IMR-90 (cell line): Measurements from ENCODE around the gene NKPD1. TPM values are rescaled to one million over a fixed set of nuclear protein-coding genes. Genes with fewer than 3 reads are reported as not detected.

Experiments
- ATAC-seq: fragments of 200-7000 bp; cut with Tn5 transposase; 2 replicates; pipeline ENCODE4 v1.9.1; 2020; ENCODE audit warnings: low read depth, mild to moderate bottlenecking, moderate library complexity
- BruUV-seq: library from RNA; stranded (reverse); fragments of 400-500 nt; replicated peaks from 2 replicates; lab custom pipeline; 2021; lab: Mats Ljungman, UMichigan
- CTCF ChIA-PET: fragments of 300-600 bp; formaldehyde crosslinking; extraction: SDS; loops from one replicate; lab custom pipeline; 2021; ENCODE audit warnings: antibody characterized with exemption; lab: Yijun Ruan, JAX
- POLR2A ChIA-PET: fragments of 300-600 bp; sonication (Branson Sonifier 250); formaldehyde crosslinking; loops from one replicate; lab custom pipeline; 2022; ENCODE audit warnings: antibody characterized with exemption; ENCODE audit not compliant: unreplicated experiment; lab: Charles Lee
- DNase-seq: peaks from one replicate; pipeline ENCODE4 v3.0.0; 2013
- H2AFZ ChIP-seq: replicated peaks from 2 replicates; pipeline ENCODE3; 2013; ENCODE audit warnings: low read length, mild to moderate bottlenecking; ENCODE audit not compliant: poor library complexity
- H2AK5ac ChIP-seq: 2 replicates; pipeline ENCODE4 v1.6.1; 2013; ENCODE audit warnings: low read depth, low read length, inconsistent platforms
- H2AK9ac ChIP-seq: replicated peaks from 2 replicates; pipeline ENCODE3; 2013; ENCODE audit warnings: mild to moderate bottlenecking, low read depth, low read length, moderate library complexity; ENCODE audit not compliant: poor library complexity
- H2BK120ac ChIP-seq: 2 replicates; pipeline ENCODE4 v1.6.1; 2013; ENCODE audit warnings: low read depth, low read length, inconsistent platforms
- H2BK15ac ChIP-seq: 3 replicates; pipeline ENCODE4 v1.6.1; 2013; ENCODE audit warnings: low read depth, low read length, inconsistent platforms
- H2BK20ac ChIP-seq: 2 replicates; pipeline ENCODE4 v1.6.1; 2013; ENCODE audit warnings: low read depth, mild to moderate bottlenecking, inconsistent platforms, low read length, moderate library complexity
- H2BK5ac ChIP-seq: 2 replicates; pipeline ENCODE4 v1.6.1; 2013; ENCODE audit warnings: mild to moderate bottlenecking, low read depth, low read length, inconsistent platforms; ENCODE audit not compliant: poor library complexity, severe bottlenecking
- H3K14ac ChIP-seq: replicated peaks from 2 replicates; pipeline ENCODE4 v1.6.1; 2013; ENCODE audit warnings: low read depth, low read length, inconsistent platforms
- H3K18ac ChIP-seq: 2 replicates; pipeline ENCODE4 v1.6.1; 2013; ENCODE audit warnings: low read depth, low read length, control low read depth
- H3K23ac ChIP-seq: 2 replicates; pipeline ENCODE4 v1.6.1; 2013; ENCODE audit warnings: low read depth, low read length, inconsistent platforms
- H3K27ac ChIP-seq: 2 replicates; pipeline ENCODE4 v1.5.1; 2013; ENCODE audit warnings: mild to moderate bottlenecking, control low read depth, low read length; ENCODE audit not compliant: insufficient read depth
- H3K27me3 ChIP-seq: 2 replicates; pipeline ENCODE4 v1.6.1; 2013; ENCODE audit warnings: low read length; ENCODE audit not compliant: control insufficient read depth, insufficient read depth
- H3K36me3 ChIP-seq: 2 replicates; pipeline ENCODE4 v1.6.1; 2013; ENCODE audit warnings: low read length, mixed read lengths; ENCODE audit not compliant: control insufficient read depth, insufficient read depth
- H3K4ac ChIP-seq: 2 replicates; pipeline ENCODE4 v1.6.1; 2013; ENCODE audit warnings: low read depth, low read length, inconsistent platforms
- H3K4me1 ChIP-seq: 2 replicates; pipeline ENCODE4 v1.6.1; 2013; ENCODE audit warnings: low read length, mixed read lengths; ENCODE audit not compliant: control insufficient read depth, insufficient read depth
- H3K4me2 ChIP-seq: 2 replicates; pipeline ENCODE4 v1.6.1; 2013; ENCODE audit warnings: low read depth, mild to moderate bottlenecking, control low read depth, low read length, moderate library complexity
- H3K4me3 ChIP-seq: 2 replicates; pipeline ENCODE4 v1.5.1; 2013; ENCODE audit warnings: low read depth, mild to moderate bottlenecking, control low read depth, low read length, moderate library complexity; ENCODE audit not compliant: insufficient read depth
- H3K56ac ChIP-seq: 2 replicates; pipeline ENCODE4 v1.6.1; 2013; ENCODE audit warnings: low read length, inconsistent platforms; ENCODE audit not compliant: insufficient read depth; ENCODE audit errors: extremely low read depth
- H3K79me1 ChIP-seq, 2 experiments: 2 replicates each; pipeline ENCODE4 v1.6.1; 2013; ENCODE audit warnings: low read length in 2 of 2, inconsistent platforms in 1 of 2, low read depth in 1 of 2
- H3K9ac ChIP-seq: 2 replicates; pipeline ENCODE4 v1.6.1; 2013; ENCODE audit warnings: low read depth, low read length, control low read depth
- H3K9me1 ChIP-seq: 2 replicates; pipeline ENCODE4 v1.6.1; 2013; ENCODE audit warnings: low read length, inconsistent platforms; ENCODE audit not compliant: insufficient read depth
- H3K9me3 ChIP-seq: 2 replicates; pipeline ENCODE4 v1.6.1; 2013; ENCODE audit warnings: low read length; ENCODE audit not compliant: control insufficient read depth, insufficient read depth
- H4K20me1 ChIP-seq: 2 replicates; pipeline ENCODE4 v1.6.1; 2013; ENCODE audit warnings: low read length, inconsistent platforms; ENCODE audit not compliant: insufficient read depth
- H4K5ac ChIP-seq: 2 replicates; pipeline ENCODE4 v1.6.1; 2013; ENCODE audit warnings: mild to moderate bottlenecking, low read depth, low read length, control low read depth
- H4K8ac ChIP-seq, 2 experiments: 2 replicates each; pipeline ENCODE4 v1.6.1; 2013; ENCODE audit warnings: low read depth in 2 of 2, low read length in 2 of 2, control low read depth in 1 of 2, inconsistent platforms in 1 of 2
- H4K91ac ChIP-seq: 2 replicates; pipeline ENCODE4 v1.6.1; 2013; ENCODE audit warnings: low read depth, low read length, inconsistent platforms; ENCODE audit not compliant: insufficient read depth
- BHLHE40 ChIP-seq: fragments of 150-350 bp; IDR thresholded peaks from 2 replicates; pipeline ENCODE4 v1.6.1; 2016; ENCODE audit warnings: mild to moderate bottlenecking, low read depth, low read length
- CHD1 ChIP-seq: IDR thresholded peaks from 2 replicates; pipeline ENCODE4 v1.6.1; 2012; ENCODE audit warnings: low read depth, low read length, improper control_type of control experiment
- ELK1 ChIP-seq: fragments of 150-350 bp; IDR thresholded peaks from 2 replicates; pipeline ENCODE4 v1.6.1; 2016; ENCODE audit warnings: low read depth, mild to moderate bottlenecking, low read length, moderate library complexity, borderline replicate concordance
- FOS ChIP-seq: fragments of 150-350 bp; IDR thresholded peaks from 2 replicates; pipeline ENCODE4 v1.6.1; 2016; ENCODE audit warnings: low read depth, low read length
- MAFK ChIP-seq: IDR thresholded peaks from 2 replicates; pipeline ENCODE4 v1.6.1; 2012; ENCODE audit warnings: low read depth, low read length, improper control_type of control experiment
- MAZ ChIP-seq: IDR thresholded peaks from 2 replicates; pipeline ENCODE4 v1.6.1; 2012; ENCODE audit warnings: low read depth, mild to moderate bottlenecking, low read length, improper control_type of control experiment, moderate library complexity, borderline replicate concordance
- POLR2A ChIP-seq: IDR thresholded peaks from 2 replicates; pipeline ENCODE4 v1.6.1; 2012; ENCODE audit warnings: mild to moderate bottlenecking, low read depth, low read length
- RCOR1 ChIP-seq: IDR thresholded peaks from 2 replicates; pipeline ENCODE4 v1.6.1; 2012; ENCODE audit warnings: mild to moderate bottlenecking, low read length, improper control_type of control experiment; ENCODE audit not compliant: insufficient replicate concordance
- SMC3 ChIP-seq: fragments of 150-350 bp; IDR thresholded peaks from 2 replicates; pipeline ENCODE4 v1.6.1; 2016; ENCODE audit warnings: low read depth, mild to moderate bottlenecking, antibody characterized with exemption, low read length, moderate library complexity
- WGBS, 2 experiments: methylation state at CpG; one replicate each; pipeline versions ENCODE4 v1.1.5 to v1.1.7; 2013; ENCODE audit warnings: missing lambda C conversion rate in 2 of 2; ENCODE audit not compliant: insufficient read length in 1 of 2; ENCODE audit errors: extremely low coverage in 2 of 2; 5-methylcytosine and 5-hydroxymethylcytosine counted together
- dilution Hi-C: fragments of 300-500 bp; cut with HindIII; formaldehyde crosslinking; loops from one replicate; pipeline ENCODE4 v1.14.3; 2018; ENCODE audit warnings: low sequenced_read_pairs; ENCODE audit not compliant: unreplicated experiment
- in situ Hi-C: fragments of 300-500 bp; cut with MboI; formaldehyde crosslinking; loops from 3 replicates; pipeline ENCODE4 v1.14.3; 2019; ENCODE audit warnings: low sequenced_read_pairs, inconsistent platforms, mixed read lengths
- intact Hi-C: fragments of 100-400 bp; cut with micrococcal nuclease; formaldehyde crosslinking; loops from 2 replicates; pipeline ENCODE4 v1.10.0; 2022
- polyA plus RNA-seq, 3 experiments: library from polyadenylated mRNA; depleted of rRNA; stranded (reverse); fragments of >200 nt; gene quantifications; 2 replicates each; pipeline ENCODE4 v1.2.3, GENCODE V29; 2012; ENCODE audit warnings: low replicate concordance in 1 of 3
- total RNA-seq: library from RNA; depleted of rRNA; stranded (reverse); fragments of >200 nt; gene quantifications from 2 replicates; pipeline ENCODE4 v1.2.3, GENCODE V29; 2012
- TF ChIP-seq, protein P1 (sequence below): conservative IDR thresholded peaks from 2 replicates; pipeline ENCODE4 v1.5.1; 2012; ENCODE audit warnings: mild to moderate bottlenecking, low read depth, low read length, improper control_type of control experiment

The NKPD1 gene
- total and polyA plus RNA-seq, 2 of the 4 experiments (the other 2 are of a cell fraction) = under 0.01 to 0.09 TPM

GRCh38 chr19:45150751-45151281 lies 10.0 kb downstream of the NKPD1 start:
- H2BK20ac ChIP-seq = no peak overlapping the region
- H2BK15ac ChIP-seq = no peak overlapping the region
- ChIA-PET CTCF (interaction anchor here (0.5 kb wide), 1 partner anchor 371 kb away, joined by 3 read pairs; no protein-coding TSS in a partner anchor), POLR2A (no interaction called here)
- TF ChIP-seq MAFK (no peak), RCOR1 (no peak), BHLHE40 (no peak), MAZ (no peak), ELK1 (no peak), SMC3 (no peak), CHD1 (no peak), POLR2A (no peak), FOS (no peak)
- TF ChIP-seq, protein P1, sequence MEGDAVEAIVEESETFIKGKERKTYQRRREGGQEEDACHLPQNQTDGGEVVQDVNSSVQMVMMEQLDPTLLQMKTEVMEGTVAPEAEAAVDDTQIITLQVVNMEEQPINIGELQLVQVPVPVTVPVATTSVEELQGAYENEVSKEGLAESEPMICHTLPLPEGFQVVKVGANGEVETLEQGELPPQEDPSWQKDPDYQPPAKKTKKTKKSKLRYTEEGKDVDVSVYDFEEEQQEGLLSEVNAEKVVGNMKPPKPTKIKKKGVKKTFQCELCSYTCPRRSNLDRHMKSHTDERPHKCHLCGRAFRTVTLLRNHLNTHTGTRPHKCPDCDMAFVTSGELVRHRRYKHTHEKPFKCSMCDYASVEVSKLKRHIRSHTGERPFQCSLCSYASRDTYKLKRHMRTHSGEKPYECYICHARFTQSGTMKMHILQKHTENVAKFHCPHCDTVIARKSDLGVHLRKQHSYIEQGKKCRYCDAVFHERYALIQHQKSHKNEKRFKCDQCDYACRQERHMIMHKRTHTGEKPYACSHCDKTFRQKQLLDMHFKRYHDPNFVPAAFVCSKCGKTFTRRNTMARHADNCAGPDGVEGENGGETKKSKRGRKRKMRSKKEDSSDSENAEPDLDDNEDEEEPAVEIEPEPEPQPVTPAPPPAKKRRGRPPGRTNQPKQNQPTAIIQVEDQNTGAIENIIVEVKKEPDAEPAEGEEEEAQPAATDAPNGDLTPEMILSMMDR = no peak
- H2BK120ac ChIP-seq = no peak overlapping the region
- in situ Hi-C loops = no loop called here
- H3K4me3 ChIP-seq = no peak overlapping the region
- H3K14ac ChIP-seq = no peak overlapping the region
- H4K8ac ChIP-seq = no peak overlapping the region
- H3K27me3 ChIP-seq = peaks cover 20% of the 10 kb centered on the region
- ATAC-seq (no peak), DNase-seq (no peak)
- peaks cover 10% of the 10 kb centered on the region; the same call in 1 of the 2 replicates for H3K36me3 ChIP-seq
- no TSS peak for BruUV-seq
- H3K79me1 ChIP-seq = no peaks in the 10 kb centered on the region
- no peak overlapping the region for H3K9ac ChIP-seq
- H2AFZ ChIP-seq = no peak overlapping the region
- H2BK5ac ChIP-seq = no peak overlapping the region
- no peak overlapping the region for H3K56ac ChIP-seq
- H3K9me3 ChIP-seq = no peaks in the 10 kb centered on the region
- no peak overlapping the region for H4K5ac ChIP-seq
- no CpG with 5 or more reads among the region's 4 CpGs for WGBS, 2 experiments
- H3K4ac ChIP-seq = no peak overlapping the region
- H3K4me1 ChIP-seq = peaks cover 18% of the 10 kb centered on the region
- H2AK5ac ChIP-seq = no peak overlapping the region; the same call in 1 of the 2 replicates
- no peak overlapping the region for H3K18ac ChIP-seq
- no peak overlapping the region for H3K4me2 ChIP-seq
- H3K23ac ChIP-seq = no peak overlapping the region
- H3K27ac ChIP-seq = no peak overlapping the region
- intact Hi-C loops = no loop called here
- peaks cover 7% of the 10 kb centered on the region; the same call in 1 of the 2 replicates for H3K9me1 ChIP-seq
- H2AK9ac ChIP-seq = no peak overlapping the region
- no peak overlapping the region for H4K91ac ChIP-seq
- dilution Hi-C loops = no loop called here
- H4K20me1 ChIP-seq = peaks cover 8% of the 10 kb centered on the region
